T-helper 2 cell (primary cell): Measurements from ENCODE around the gene HS3ST4.
A peak's percentile ranks its signal among the peaks of the same experiment; 100 is the strongest.

Experiments
- DNase-seq, 5 experiments: peaks; one replicate each; pipeline versions ENCODE4 v3.0.0 to v3.0.0-alpha.2; 2012 to 2022

HS3ST4 gene

GRCh38 chr16:25828510-25828909 lies 136.8 kb downstream of the HS3ST4 start:
- no peak for DNase-seq

GRCh38 chr16:25832291-25832690 lies 140.5 kb downstream of the HS3ST4 start:
- no peak for DNase-seq

DNA sequence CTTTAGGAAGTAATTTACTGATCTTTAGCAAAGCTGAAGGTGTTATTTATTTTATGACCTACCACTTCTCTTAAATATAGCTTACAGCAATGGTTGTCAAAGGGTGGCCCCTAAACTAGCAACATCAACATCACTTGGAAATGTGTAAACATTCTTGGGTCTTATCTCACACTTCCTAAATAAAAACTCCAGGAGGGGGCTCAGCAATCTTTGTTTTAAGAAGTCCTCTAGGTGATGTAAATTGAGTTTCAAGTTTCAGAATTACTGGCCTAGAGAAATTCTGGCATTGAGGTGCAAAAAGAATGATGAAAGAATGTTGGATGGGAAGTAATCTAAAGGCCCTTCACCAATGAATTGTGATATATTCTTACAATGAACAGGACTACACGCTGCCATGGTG lies 142.3 kb downstream of the HS3ST4 start:
- DNase-seq, result no peak

GRCh38 chr16:25835126-25835525 lies 143.4 kb downstream of the HS3ST4 start:
- no peak for DNase-seq

- DNase-seq, result peak in 3 of 5 experiments; percentile 1 to 56 (median 24)
Measured at GRCh38 chr16:25838724-25839186, 147.0 kb downstream of the HS3ST4 start.

DNA sequence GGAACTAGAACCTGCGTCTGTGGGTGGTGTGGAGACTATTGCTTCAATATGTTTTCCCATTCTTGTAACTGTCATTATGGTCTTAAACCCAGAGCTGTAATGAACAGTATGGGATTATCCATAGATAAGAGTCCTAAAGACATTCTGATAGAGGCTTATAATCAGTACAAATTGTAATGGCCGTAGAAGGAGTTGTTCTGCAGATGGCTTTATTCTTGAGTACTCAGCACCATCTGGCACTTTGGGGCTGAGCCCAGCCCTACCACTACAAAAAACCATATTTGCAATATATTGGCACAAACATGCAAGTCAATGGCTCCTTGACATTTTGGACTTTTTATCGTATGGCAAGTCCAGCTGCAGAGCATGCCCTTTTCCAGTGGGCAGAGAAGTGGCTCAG lies 150.0 kb downstream of the HS3ST4 start:
- DNase-seq, result no peak

DNA sequence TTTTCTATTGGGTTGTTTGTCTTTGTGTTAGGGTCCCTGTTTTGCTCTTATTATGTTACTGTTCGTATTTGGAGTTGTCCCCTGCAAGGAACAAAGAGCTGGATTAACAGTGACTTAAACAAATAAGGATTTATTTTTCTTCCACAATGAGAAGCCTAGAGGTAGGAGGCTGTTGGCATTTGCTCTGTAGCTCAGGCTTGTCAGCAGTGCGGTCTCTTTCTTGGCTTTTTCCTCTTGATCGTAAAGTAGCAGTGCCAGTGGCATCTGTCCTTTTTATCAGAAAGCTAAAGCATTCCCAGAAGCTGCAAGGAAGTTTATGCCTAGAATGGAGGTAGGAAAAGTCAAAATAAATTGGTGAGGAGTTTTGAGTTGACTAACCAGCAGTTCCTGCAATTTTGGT lies 154.1 kb downstream of the HS3ST4 start:
- DNase-seq, result no peak

DNA sequence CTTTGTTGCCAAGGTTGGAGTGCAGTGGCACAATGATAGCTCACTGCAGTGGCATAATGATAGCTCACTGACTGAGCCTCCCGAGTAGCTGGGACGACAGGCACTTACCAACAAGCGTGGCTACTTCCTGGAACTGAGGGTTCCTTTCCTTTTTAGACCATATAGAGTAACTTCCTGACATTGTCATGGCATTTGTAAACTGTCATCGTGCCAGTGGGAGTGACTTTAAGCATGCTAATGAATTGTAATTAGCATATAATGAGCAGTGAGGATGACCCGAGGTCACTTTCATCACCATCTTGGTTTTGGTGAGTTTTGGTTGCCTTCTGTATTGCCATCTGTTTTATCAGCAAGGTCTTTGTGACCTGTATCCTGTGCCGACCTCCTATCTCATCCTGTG lies 162.4 kb downstream of the HS3ST4 start:
- DNase-seq, result no peak

GRCh38 chr16:25855063-25855462 lies 163.3 kb downstream of the HS3ST4 start:
- DNase-seq, result no peak

GRCh38 chr16:25855818-25856217 lies 164.1 kb downstream of the HS3ST4 start:
- no peak for DNase-seq

DNA sequence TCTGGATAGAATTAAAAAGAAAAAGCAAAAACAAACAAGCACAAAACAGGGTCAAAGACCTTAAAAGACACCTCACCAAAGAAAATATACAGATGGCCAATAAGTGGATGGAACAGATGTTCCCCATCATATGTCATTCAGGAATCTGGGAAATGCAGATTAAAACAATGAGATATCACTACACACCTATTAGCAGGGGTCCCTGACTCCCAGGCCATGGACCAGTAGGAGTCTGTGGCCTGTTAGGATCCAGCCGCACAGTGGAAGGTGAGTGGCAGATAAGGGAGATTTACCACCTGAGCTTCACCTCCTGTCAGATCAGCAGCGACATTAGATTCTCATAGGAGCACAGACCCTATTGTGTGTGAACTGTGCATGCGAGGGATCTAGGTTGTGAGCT lies 167.9 kb downstream of the HS3ST4 start:
- no peak for DNase-seq

DNA sequence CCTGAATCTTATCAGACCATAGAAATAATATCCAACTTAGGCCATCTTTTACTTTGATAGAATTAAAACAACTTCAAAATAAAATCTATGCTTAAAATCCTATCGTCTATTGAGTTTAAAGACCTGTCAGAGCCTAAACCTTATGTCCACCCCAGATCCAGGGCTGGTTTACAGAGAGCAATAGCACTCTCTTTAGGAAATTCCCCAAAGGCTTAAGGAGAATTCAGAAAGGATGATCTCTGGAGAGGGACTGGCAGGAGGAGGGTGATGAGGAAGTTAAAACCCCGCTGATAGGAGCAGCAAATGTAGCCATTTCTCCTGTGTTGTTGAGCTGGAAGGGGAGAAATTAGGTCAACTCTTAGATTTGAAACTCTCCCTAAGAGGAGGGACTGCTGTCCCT lies 175.3 kb downstream of the HS3ST4 start:
- DNase-seq, result no peak

DNA sequence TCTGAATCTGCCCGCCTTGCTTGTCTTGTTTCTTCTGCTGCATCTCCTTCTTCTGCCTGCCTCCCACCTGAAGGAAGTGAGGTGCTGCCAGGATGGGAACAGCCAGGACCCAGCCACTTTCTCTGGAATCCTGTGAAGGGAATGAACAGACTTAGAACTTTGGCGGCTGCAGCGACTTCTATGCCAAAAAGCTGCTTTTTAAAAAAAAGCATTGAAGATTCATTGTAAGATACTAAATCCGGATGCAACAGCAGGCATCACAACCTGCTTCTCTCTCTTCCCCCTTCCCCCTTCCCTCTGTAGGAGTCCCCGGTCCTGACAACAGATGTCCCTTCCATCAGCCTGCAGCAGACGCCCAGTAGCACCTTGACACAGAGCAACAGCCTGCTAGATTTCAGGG lies 176.3 kb downstream of the HS3ST4 start:
- DNase-seq, result no peak

- DNase-seq, result no peak
Measured at GRCh38 chr16:25868706-25869370, 177.1 kb downstream of the HS3ST4 start.

DNA sequence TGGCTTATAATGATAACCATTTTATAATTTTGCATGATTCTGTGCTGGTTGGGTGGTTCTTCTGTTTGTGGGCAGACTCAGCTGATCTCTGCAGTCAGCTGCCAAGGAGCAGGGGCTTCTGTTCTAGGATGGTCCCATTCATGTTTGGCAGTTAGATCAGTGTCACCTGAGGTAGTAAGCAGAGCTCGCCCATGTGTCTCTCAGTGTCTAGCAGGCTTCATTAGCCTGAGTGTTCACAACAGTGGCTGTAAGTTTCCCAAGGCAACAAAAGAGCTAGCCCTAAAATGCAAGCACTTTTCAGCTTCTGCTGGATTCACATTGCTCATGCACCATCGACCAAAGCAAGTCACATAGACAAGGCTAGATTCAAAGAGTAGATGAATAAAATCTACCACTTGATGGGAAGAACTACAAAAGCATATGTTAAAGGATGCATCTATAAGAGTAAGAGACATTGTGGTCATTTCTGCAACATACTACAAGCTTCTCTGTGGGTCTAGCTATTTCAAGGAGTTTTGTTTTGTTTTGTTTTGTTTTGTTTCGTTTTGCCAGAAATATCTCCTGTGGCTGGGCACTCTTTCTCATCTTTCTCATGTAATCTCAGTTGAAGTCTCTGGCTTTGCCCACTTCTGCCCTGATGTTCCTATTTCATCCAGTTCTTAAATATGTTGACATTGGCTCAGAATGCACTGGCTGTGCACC lies 180.8 kb downstream of the HS3ST4 start:
- no peak for DNase-seq

GRCh38 chr16:25874196-25874595 lies 182.4 kb downstream of the HS3ST4 start:
- DNase-seq, result no peak

- no peak for DNase-seq
Measured at GRCh38 chr16:25875956-25876598, 184.3 kb downstream of the HS3ST4 start.

DNA sequence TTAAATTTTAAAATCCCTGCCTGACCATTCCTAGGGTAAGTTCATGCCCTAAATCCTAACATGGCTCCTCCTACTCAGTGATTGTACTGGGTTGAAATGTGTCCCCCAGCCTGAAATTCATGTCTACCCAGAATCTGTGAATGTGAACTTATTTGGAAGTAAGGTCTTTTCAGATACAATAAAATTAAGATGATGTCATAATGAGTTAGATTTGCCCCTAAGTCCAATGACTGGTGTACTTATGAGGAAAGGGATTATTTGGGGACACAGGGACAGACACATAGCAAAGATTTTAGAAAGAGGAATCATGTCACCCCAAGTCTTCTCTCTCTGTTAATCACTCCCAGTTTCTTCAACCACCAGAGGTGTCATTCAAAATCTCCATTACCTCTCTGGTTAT lies 185.3 kb downstream of the HS3ST4 start:
- no peak for DNase-seq

GRCh38 chr16:25886598-25886997 lies 194.8 kb downstream of the HS3ST4 start:
- no peak for DNase-seq

GRCh38 chr16:25888868-25889267 lies 197.1 kb downstream of the HS3ST4 start:
- no peak for DNase-seq

DNA sequence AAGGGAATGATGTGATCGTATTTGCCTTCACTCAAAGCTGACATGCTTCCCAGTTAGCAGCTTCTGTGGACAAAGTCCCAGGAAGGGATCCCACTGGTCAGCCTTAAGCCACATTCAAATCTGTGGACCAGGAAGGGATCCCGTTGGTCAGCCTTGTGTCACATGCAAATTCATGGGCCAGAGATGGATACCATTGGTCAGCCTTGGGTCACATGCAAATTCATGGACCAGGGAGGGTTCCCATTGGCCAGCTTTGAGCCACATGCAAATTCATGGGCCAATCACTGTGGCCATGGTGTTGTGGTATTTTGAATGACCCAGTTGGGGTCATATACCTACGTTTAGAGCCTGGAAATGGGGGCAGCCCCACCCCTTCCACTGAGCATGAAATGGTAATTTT lies 201.6 kb downstream of the HS3ST4 start:
- no peak for DNase-seq

GRCh38 chr16:25894093-25894492 lies 202.3 kb downstream of the HS3ST4 start:
- no peak for DNase-seq

DNA sequence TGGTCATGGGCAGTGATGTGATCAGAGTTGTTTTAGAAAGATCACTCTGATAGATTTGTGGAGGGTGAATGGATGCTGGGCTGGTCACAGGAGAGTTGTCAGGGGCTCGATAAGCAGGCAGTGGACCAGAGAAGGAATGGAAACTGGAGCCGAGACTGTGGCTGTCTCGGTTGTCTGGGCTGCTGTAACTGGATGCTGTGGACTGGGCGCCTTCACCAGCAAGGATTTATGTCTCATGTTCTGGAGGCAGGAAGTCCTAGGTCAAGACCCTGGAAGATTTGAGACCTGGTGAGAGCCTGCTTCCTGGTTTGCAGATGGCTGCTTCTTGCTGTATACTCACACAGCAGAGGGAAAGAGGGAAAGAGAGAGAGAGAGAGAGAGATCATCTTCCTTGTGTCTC lies 203.6 kb downstream of the HS3ST4 start:
- DNase-seq, result no peak

DNA sequence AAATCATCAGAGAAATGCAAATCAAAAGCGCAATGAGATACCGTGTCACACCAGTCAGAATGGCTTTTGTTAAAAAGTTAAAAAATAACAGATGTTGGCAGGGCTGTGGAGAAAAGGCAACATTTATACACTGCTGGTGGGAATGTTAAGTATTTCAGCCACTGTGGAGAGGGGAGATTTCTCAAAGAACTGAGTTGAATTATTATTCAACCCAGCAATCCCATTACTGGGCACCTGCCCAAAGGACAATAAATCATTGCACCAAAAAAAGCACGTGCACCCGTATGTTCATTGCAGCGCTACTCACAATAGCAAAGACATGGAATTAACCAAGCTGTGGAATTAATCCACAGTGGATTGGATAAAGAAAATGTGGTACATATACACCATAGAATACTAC lies 204.7 kb downstream of the HS3ST4 start:
- no peak for DNase-seq
